ENCODE measurements around the gene OR5AU1.

OR5AU1 gene

GRCh38 chr14:21106176-21106497, 49.7 kb downstream of the OR5AU1 start:
- DNase-seq: no peak

- no peak for DNase-seq
These were observed 50.8 kb downstream of the OR5AU1 start for GRCh38 chr14:21105095-21105494.
